ENCODE results near the gene SCML1. TPM values are rescaled to one million over a fixed set of nuclear protein-coding genes. Genes with fewer than 3 reads are reported as not detected.

Gene SCML1
- total RNA-seq, 1 experiment from 2014 or later: 2.7 TPM

DNA sequence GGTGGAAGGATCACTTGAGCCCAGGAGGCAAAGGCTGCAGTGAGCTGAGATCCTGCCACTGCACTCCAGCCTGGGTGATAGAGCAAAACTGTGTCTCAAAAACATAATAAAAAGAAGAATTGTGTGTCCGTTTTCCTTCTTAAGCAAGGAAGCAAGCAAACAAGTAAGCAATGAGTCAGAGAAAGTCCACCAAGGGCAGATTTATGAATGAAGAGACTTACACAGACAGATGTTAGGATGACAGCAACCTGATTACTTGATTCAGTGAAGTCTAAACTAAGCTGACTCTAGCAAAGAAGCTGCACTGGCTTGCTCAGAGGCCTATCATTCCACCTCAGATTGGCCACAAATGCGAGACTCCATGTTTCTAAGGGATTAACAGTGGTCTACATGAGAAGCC is 34.1 kb upstream of the SCML1 start:
- RAD21 ChIA-PET (ENCODE audit: low non-redundant PET in 1 of 2, low total read pairs in 2 of 2, uncharacterized antibody in 2 of 2, unreplicated experiment in 2 of 2): no interaction called here
- Histone ChIP-seq H3K27me3 (ENCODE audit: insufficient read depth, low read length) (no peaks in the 10 kb centered on the region), H3K9ac (ENCODE audit: low read length) (no peak overlapping the region), H3K4me1 (ENCODE audit: control insufficient read depth in 1 of 2, insufficient read depth in 2 of 2, low read length in 2 of 2) (no peaks in the 10 kb centered on the region), H3K27ac (ENCODE audit: low read depth, low read length) (no peak overlapping the region), H3K36me3 (ENCODE audit: control insufficient read depth in 1 of 2, insufficient read depth in 2 of 2, low read length in 2 of 2) (no peaks in the 10 kb centered on the region), H3K4me2 (ENCODE audit: low read length) (no peak overlapping the region), H3K79me2 (ENCODE audit: insufficient read depth, low read length) (no peaks in the 10 kb centered on the region), H3K9me3 (ENCODE audit: control insufficient read depth in 1 of 2, insufficient read depth in 1 of 2, low read depth in 1 of 2, low read length in 2 of 2) (no peaks in the 10 kb centered on the region), H3K9me2 (ENCODE audit: insufficient read depth) (no peaks in the 10 kb centered on the region), H2AFZ (ENCODE audit: low read depth, low read length, poor library complexity, severe bottlenecking) (no peak overlapping the region), H3K4me3 (replicated peaks in 1 of 2; ENCODE audit: low read depth in 1 of 2, low read length in 2 of 2) (no peak overlapping the region), H4K20me1 (ENCODE audit: insufficient read depth) (no peaks in the 10 kb centered on the region)
- intact Hi-C loops (cut with micrococcal nuclease): no loop called here
- BruUV-seq (replicated peaks): no TSS peak
- DNase-seq (ENCODE audit: low read depth, low spot score): no peak
- POLR2A ChIA-PET: no interaction called here
- no peak for TF ChIP-seq ELF1 (IDR thresholded peaks at IDR 0.05; ENCODE audit: borderline replicate concordance, low read depth)
- TF ChIP-seq CBX3 (IDR thresholded peaks at IDR 0.05; ENCODE audit: low read depth): no peak
- no peak for TF ChIP-seq RAD21 (IDR thresholded peaks at IDR 0.05; ENCODE audit: low read depth)
- TF ChIP-seq, protein P1, sequence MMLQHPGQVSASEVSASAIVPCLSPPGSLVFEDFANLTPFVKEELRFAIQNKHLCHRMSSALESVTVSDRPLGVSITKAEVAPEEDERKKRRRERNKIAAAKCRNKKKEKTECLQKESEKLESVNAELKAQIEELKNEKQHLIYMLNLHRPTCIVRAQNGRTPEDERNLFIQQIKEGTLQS (IDR thresholded peaks at IDR 0.05): no peak
- no peak for TF ChIP-seq ZFX (IDR thresholded peaks at IDR 0.05)
- TF ChIP-seq EGR1 (IDR thresholded peaks at IDR 0.05; ENCODE audit: low read depth): no peak
- TF ChIP-seq FOSL1 (IDR thresholded peaks at IDR 0.05; ENCODE audit: low read depth): no peak
- TF ChIP-seq, protein P2, sequence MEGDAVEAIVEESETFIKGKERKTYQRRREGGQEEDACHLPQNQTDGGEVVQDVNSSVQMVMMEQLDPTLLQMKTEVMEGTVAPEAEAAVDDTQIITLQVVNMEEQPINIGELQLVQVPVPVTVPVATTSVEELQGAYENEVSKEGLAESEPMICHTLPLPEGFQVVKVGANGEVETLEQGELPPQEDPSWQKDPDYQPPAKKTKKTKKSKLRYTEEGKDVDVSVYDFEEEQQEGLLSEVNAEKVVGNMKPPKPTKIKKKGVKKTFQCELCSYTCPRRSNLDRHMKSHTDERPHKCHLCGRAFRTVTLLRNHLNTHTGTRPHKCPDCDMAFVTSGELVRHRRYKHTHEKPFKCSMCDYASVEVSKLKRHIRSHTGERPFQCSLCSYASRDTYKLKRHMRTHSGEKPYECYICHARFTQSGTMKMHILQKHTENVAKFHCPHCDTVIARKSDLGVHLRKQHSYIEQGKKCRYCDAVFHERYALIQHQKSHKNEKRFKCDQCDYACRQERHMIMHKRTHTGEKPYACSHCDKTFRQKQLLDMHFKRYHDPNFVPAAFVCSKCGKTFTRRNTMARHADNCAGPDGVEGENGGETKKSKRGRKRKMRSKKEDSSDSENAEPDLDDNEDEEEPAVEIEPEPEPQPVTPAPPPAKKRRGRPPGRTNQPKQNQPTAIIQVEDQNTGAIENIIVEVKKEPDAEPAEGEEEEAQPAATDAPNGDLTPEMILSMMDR (IDR thresholded peaks at IDR 0.05 in 2 of 3, conservative IDR thresholded peaks at IDR 0.05 in 1 of 3; ENCODE audit: borderline replicate concordance in 1 of 3, insufficient read depth in 1 of 3, low read depth in 2 of 3, low read length in 2 of 3): no peak
- TF ChIP-seq POLR2A (IDR thresholded peaks at IDR 0.05; ENCODE audit: borderline replicate concordance, extremely low read depth, insufficient read depth, insufficient read length): no peak
- CTCF ChIA-PET: no interaction called here
- ATAC-seq: no peak

DNA sequence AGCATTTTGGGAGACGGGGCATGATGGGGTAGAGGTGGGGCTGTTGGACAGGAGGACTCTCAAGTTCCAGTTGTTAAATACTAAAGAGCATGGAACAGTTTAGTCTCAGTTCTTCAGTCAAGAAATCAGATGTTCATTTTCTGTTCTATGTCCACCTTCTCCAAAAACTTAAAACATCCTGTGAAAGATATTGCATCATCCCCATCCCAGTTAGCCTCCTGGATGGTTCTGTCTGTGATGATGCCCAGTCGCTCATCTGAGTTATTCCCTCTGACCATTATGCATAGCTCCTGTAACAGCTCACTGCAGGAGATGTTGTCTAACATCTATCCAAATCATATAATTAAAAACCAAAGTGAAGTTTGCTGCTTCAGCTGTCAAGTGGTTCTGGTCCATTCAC is 32.1 kb upstream of the SCML1 start:
- Histone ChIP-seq H3K9ac (ENCODE audit: low read length) (no peak overlapping the region), H3K4me1 (ENCODE audit: control insufficient read depth in 1 of 2, insufficient read depth in 2 of 2, low read length in 2 of 2) (no peaks in the 10 kb centered on the region), H4K20me1 (ENCODE audit: insufficient read depth) (no peaks in the 10 kb centered on the region), H3K79me2 (ENCODE audit: insufficient read depth, low read length) (no peaks in the 10 kb centered on the region), H3K4me3 (replicated peaks in 1 of 2; ENCODE audit: low read depth in 1 of 2, low read length in 2 of 2) (no peak overlapping the region), H3K4me2 (ENCODE audit: low read length) (no peak overlapping the region), H3K27ac (ENCODE audit: low read depth, low read length) (no peak overlapping the region), H3K9me3 (ENCODE audit: control insufficient read depth in 1 of 2, insufficient read depth in 1 of 2, low read depth in 1 of 2, low read length in 2 of 2) (no peaks in the 10 kb centered on the region), H3K36me3 (ENCODE audit: control insufficient read depth in 1 of 2, insufficient read depth in 2 of 2, low read length in 2 of 2) (no peaks in the 10 kb centered on the region), H3K9me2 (ENCODE audit: insufficient read depth) (no peaks in the 10 kb centered on the region), H3K27me3 (ENCODE audit: insufficient read depth, low read length) (no peaks in the 10 kb centered on the region), H2AFZ (ENCODE audit: low read depth, low read length, poor library complexity, severe bottlenecking) (no peak overlapping the region)
- no peak for DNase-seq (ENCODE audit: low read depth, low spot score)
- ChIA-PET POLR2A (no interaction called here), CTCF (no interaction called here), RAD21 (ENCODE audit: low non-redundant PET in 1 of 2, low total read pairs in 2 of 2, uncharacterized antibody in 2 of 2, unreplicated experiment in 2 of 2) (no interaction called here)
- no TSS peak for BruUV-seq (replicated peaks)
- ATAC-seq: no peak
- TF ChIP-seq, protein P3, sequence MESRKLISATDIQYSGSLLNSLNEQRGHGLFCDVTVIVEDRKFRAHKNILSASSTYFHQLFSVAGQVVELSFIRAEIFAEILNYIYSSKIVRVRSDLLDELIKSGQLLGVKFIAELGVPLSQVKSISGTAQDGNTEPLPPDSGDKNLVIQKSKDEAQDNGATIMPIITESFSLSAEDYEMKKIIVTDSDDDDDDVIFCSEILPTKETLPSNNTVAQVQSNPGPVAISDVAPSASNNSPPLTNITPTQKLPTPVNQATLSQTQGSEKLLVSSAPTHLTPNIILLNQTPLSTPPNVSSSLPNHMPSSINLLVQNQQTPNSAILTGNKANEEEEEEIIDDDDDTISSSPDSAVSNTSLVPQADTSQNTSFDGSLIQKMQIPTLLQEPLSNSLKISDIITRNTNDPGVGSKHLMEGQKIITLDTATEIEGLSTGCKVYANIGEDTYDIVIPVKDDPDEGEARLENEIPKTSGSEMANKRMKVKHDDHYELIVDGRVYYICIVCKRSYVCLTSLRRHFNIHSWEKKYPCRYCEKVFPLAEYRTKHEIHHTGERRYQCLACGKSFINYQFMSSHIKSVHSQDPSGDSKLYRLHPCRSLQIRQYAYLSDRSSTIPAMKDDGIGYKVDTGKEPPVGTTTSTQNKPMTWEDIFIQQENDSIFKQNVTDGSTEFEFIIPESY (IDR thresholded peaks at IDR 0.05; ENCODE audit: extremely low read depth, insufficient replicate concordance, low read length): no peak
- TF ChIP-seq, protein P1 (IDR thresholded peaks at IDR 0.05): no peak
- TF ChIP-seq POLR2AphosphoS5 (IDR thresholded peaks at IDR 0.05; ENCODE audit: low read depth, low read length) (no peak), ELF1 (IDR thresholded peaks at IDR 0.05; ENCODE audit: borderline replicate concordance, low read depth) (no peak)
- intact Hi-C loops (cut with micrococcal nuclease): no loop called here

Measured in HCT116 (cell line).